ENCODE data around the gene SEC14L3.

GRCh38 chr22:30485362-30485988 is 13.7 kb upstream of the SEC14L3 start:
- TF ChIP-seq CTCF (IDR thresholded peaks at IDR 0.05) = peak; percentile 91 to 98 (median 95)
- no peak for TF ChIP-seq POLR2A (IDR thresholded peaks at IDR 0.05)
